Caco-2 (cell line): Measurements from ENCODE around the gene CLDND2. TPM values are rescaled to one million over a fixed set of nuclear protein-coding genes. Genes with fewer than 3 reads are reported as not detected.

ENCODE experiments used
- BruUV-seq: library from RNA; stranded (reverse); fragments of 400-500 nt; replicated peaks from 2 replicates; lab custom pipeline; 2021; lab: Mats Ljungman, UMichigan
- CTCF ChIA-PET: fragments of 300-600 bp; sonication (Branson Sonifier 250); formaldehyde crosslinking; loops from one replicate; lab custom pipeline; 2022; ENCODE audit warnings: antibody characterized with exemption; lab: Charles Lee
- POLR2A ChIA-PET: fragments of 300-600 bp; sonication (Branson Sonifier 250); formaldehyde crosslinking; loops from one replicate; lab custom pipeline; 2022; ENCODE audit warnings: antibody characterized with exemption; lab: Charles Lee
- DNase-seq, 2 experiments: peaks; one replicate each; pipeline versions ENCODE4 v3.0.0 to v3.0.0-alpha.2; 2020 to 2022
- H3K27me3 ChIP-seq: replicated peaks from 2 replicates; pipeline ENCODE4 v1.6.0; 2011; ENCODE audit warnings: low read length; ENCODE audit not compliant: control insufficient read depth, insufficient read depth
- H3K36me3 ChIP-seq: 2 replicates; pipeline ENCODE4 v1.5.1; 2011; ENCODE audit warnings: low read length; ENCODE audit not compliant: control insufficient read depth, insufficient read depth
- H3K4me1 ChIP-seq: fragments of 250-450 bp; sonication (Bioruptor Pico); 2 replicates; pipeline ENCODE4 v1.5.1; 2020; ENCODE audit warnings: mild to moderate bottlenecking
- H3K4me3 ChIP-seq: 2 replicates; pipeline ENCODE4 v1.5.1; 2011; ENCODE audit warnings: low read depth, mild to moderate bottlenecking, control low read depth, low read length
- H3K9me3 ChIP-seq: fragments of 250-450 bp; sonication (Bioruptor Pico); 2 replicates; pipeline ENCODE4 v1.5.1; 2020; ENCODE audit warnings: mild to moderate bottlenecking, moderate library complexity
- H3K27ac Mint-ChIP-seq: one replicate; pipeline ENCODE4 v1.8.0; 2022; ENCODE audit warnings: mixed read lengths; ENCODE audit not compliant: unreplicated experiment
- H3K27me3 Mint-ChIP-seq: one replicate; pipeline ENCODE4 v1.8.0; 2022; ENCODE audit warnings: mixed read lengths; ENCODE audit not compliant: insufficient read depth, unreplicated experiment
- H3K36me3 Mint-ChIP-seq: one replicate; pipeline ENCODE4 v1.8.0; 2022; ENCODE audit warnings: mild to moderate bottlenecking, mixed read lengths; ENCODE audit not compliant: insufficient read depth, unreplicated experiment
- H3K4me1 Mint-ChIP-seq: one replicate; pipeline ENCODE4 v1.8.0; 2022; ENCODE audit warnings: low read depth, mixed read lengths; ENCODE audit not compliant: unreplicated experiment
- H3K4me3 Mint-ChIP-seq: one replicate; pipeline ENCODE4 v1.8.0; 2022; ENCODE audit warnings: mild to moderate bottlenecking, moderate library complexity, mixed read lengths; ENCODE audit not compliant: unreplicated experiment
- H3K9me3 Mint-ChIP-seq: one replicate; pipeline ENCODE4 v1.8.0; 2022; ENCODE audit warnings: mixed read lengths; ENCODE audit not compliant: unreplicated experiment
- intact Hi-C: fragments of 100-400 bp; cut with micrococcal nuclease; formaldehyde crosslinking; loops from one replicate; pipeline ENCODE4 v1.10.0; 2022; ENCODE audit not compliant: unreplicated experiment
- total RNA-seq: library from RNA; stranded (reverse); gene quantifications from 2 replicates; pipeline ENCODE4 v1.2.3, GENCODE V29; 2022
- TF ChIP-seq, protein P1 (sequence below), 2 experiments: fragments of 200-600 bp in 1 of 2; IDR thresholded peaks; 1 replicate in 1 of 2; 2 replicates in 1 of 2; pipeline versions ENCODE4 v1.5.1 to v1.8.0; 2011 to 2022; ENCODE audit warnings: antibody characterized with exemption in 1 of 2, control low read depth in 1 of 2, inconsistent platforms in 1 of 2, low read depth in 1 of 2, low read length in 1 of 2, mild to moderate bottlenecking in 1 of 2, moderate library complexity in 1 of 2; ENCODE audit not compliant: insufficient read depth in 1 of 2, severe bottlenecking in 1 of 2, unreplicated experiment in 1 of 2

Gene CLDND2
- total RNA-seq, 1 experiment from 2014 or later: 1.6 TPM

GRCh38 chr19:51326216-51327065, 42.4 kb downstream of the CLDND2 start:
- H3K4me1 ChIP-seq: no peaks in the 10 kb centered on the region
- no peaks in the 10 kb centered on the region for H3K4me1 Mint-ChIP-seq
- no peaks in the 10 kb centered on the region for H3K9me3 ChIP-seq
- no peak overlapping the region for H3K4me3 Mint-ChIP-seq
- no peaks in the 10 kb centered on the region for H3K27me3 ChIP-seq
- ChIA-PET POLR2A (no interaction called here), CTCF (no interaction called here)
- DNase-seq: no peak
- no TSS peak for BruUV-seq
- TF ChIP-seq, protein P1, sequence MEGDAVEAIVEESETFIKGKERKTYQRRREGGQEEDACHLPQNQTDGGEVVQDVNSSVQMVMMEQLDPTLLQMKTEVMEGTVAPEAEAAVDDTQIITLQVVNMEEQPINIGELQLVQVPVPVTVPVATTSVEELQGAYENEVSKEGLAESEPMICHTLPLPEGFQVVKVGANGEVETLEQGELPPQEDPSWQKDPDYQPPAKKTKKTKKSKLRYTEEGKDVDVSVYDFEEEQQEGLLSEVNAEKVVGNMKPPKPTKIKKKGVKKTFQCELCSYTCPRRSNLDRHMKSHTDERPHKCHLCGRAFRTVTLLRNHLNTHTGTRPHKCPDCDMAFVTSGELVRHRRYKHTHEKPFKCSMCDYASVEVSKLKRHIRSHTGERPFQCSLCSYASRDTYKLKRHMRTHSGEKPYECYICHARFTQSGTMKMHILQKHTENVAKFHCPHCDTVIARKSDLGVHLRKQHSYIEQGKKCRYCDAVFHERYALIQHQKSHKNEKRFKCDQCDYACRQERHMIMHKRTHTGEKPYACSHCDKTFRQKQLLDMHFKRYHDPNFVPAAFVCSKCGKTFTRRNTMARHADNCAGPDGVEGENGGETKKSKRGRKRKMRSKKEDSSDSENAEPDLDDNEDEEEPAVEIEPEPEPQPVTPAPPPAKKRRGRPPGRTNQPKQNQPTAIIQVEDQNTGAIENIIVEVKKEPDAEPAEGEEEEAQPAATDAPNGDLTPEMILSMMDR (IDR thresholded peaks at IDR 0.05; ENCODE audit: insufficient read depth in 1 of 2, low read depth in 1 of 2, low read length in 1 of 2, severe bottlenecking in 1 of 2, unreplicated experiment in 1 of 2): no peak
- H3K27ac Mint-ChIP-seq: no peak overlapping the region
- no peaks in the 10 kb centered on the region for H3K9me3 Mint-ChIP-seq
- intact Hi-C loops: no loop called here
- H3K36me3 Mint-ChIP-seq: no peaks in the 10 kb centered on the region
- no peaks in the 10 kb centered on the region for H3K36me3 ChIP-seq
- H3K27me3 Mint-ChIP-seq: peaks cover 21% of the 10 kb centered on the region
- no peak overlapping the region for H3K4me3 ChIP-seq

GRCh38 chr19:51325161-51325976, 43.4 kb downstream of the CLDND2 start:
- Mint-ChIP-seq H3K9me3 (no peaks in the 10 kb centered on the region), H3K27ac (no peak overlapping the region), H3K27me3 (peaks cover 23% of the 10 kb centered on the region), H3K4me1 (no peaks in the 10 kb centered on the region), H3K4me3 (no peak overlapping the region), H3K36me3 (no peaks in the 10 kb centered on the region)
- TF ChIP-seq, protein P1 (IDR thresholded peaks at IDR 0.05; ENCODE audit: insufficient read depth in 1 of 2, low read depth in 1 of 2, low read length in 1 of 2, severe bottlenecking in 1 of 2, unreplicated experiment in 1 of 2): no peak
- intact Hi-C loops: no loop called here
- ChIA-PET CTCF (no interaction called here), POLR2A (no interaction called here)
- no peak for DNase-seq
- H3K4me1 ChIP-seq: no peaks in the 10 kb centered on the region
- H3K27me3 ChIP-seq: no peaks in the 10 kb centered on the region
- H3K4me3 ChIP-seq: no peak overlapping the region
- no TSS peak for BruUV-seq
- no peaks in the 10 kb centered on the region for H3K36me3 ChIP-seq
- no peaks in the 10 kb centered on the region for H3K9me3 ChIP-seq

- Mint-ChIP-seq H3K27ac (no peak overlapping the region), H3K27me3 (peaks cover 23% of the 10 kb centered on the region), H3K36me3 (no peaks in the 10 kb centered on the region), H3K4me3 (no peak overlapping the region), H3K9me3 (no peaks in the 10 kb centered on the region), H3K4me1 (no peaks in the 10 kb centered on the region)
- Histone ChIP-seq H3K9me3 (no peaks in the 10 kb centered on the region), H3K4me1 (no peaks in the 10 kb centered on the region), H3K36me3 (no peaks in the 10 kb centered on the region), H3K27me3 (no peaks in the 10 kb centered on the region), H3K4me3 (no peak overlapping the region)
- TF ChIP-seq, protein P1 (IDR thresholded peaks at IDR 0.05; ENCODE audit: insufficient read depth in 1 of 2, low read depth in 1 of 2, low read length in 1 of 2, severe bottlenecking in 1 of 2, unreplicated experiment in 1 of 2): no peak
- intact Hi-C loops: no loop called here
- ChIA-PET POLR2A (no interaction called here), CTCF (no interaction called here)
- BruUV-seq: no TSS peak
- DNase-seq: no peak
Measured at GRCh38 chr19:51324167-51324481, 44.7 kb downstream of the CLDND2 start.
